Trophoblast cell (in vitro differentiated cells and primary cell): Measurements from ENCODE around the gene CCNT1.
"Not testable (repeated sequence)": the region's sequence is repeated elsewhere in the genome, so short reads cannot be mapped to it uniquely, and the experiment has no call there.

ENCODE experiments used
- DNase-seq, 2 donors: peaks; one replicate each; pipeline ENCODE4 v3.0.0-alpha.2; 2016
- H2AFZ ChIP-seq: 2 replicates; pipeline ENCODE4 v1.6.1; 2013; ENCODE audit warnings: low read length, moderate library complexity, mild to moderate bottlenecking; ENCODE audit not compliant: insufficient read depth, poor library complexity
- H2AK5ac ChIP-seq: 2 replicates; pipeline ENCODE4 v1.6.1; 2013; ENCODE audit warnings: mild to moderate bottlenecking, low read length
- H2BK120ac ChIP-seq: 2 replicates; pipeline ENCODE4 v1.6.1; 2013; ENCODE audit warnings: low read length, mild to moderate bottlenecking, moderate library complexity; ENCODE audit not compliant: insufficient read depth, poor library complexity
- H2BK12ac ChIP-seq: 2 replicates; pipeline ENCODE4 v1.6.1; 2013; ENCODE audit warnings: mild to moderate bottlenecking, low read length, moderate library complexity
- H2BK5ac ChIP-seq: 2 replicates; pipeline ENCODE4 v1.6.1; 2013; ENCODE audit warnings: low read length, low read depth, moderate library complexity, mild to moderate bottlenecking; ENCODE audit not compliant: poor library complexity
- H3K14ac ChIP-seq: 2 replicates; pipeline ENCODE4 v1.6.1; 2013; ENCODE audit warnings: mild to moderate bottlenecking, low read length
- H3K18ac ChIP-seq: 2 replicates; pipeline ENCODE4 v1.6.1; 2013; ENCODE audit warnings: mild to moderate bottlenecking, low read length
- H3K23ac ChIP-seq: 2 replicates; pipeline ENCODE4 v1.6.1; 2013; ENCODE audit warnings: low read length
- H3K27ac ChIP-seq: 2 replicates; pipeline ENCODE4 v1.5.1; 2013; ENCODE audit warnings: low read depth, mild to moderate bottlenecking, inconsistent platforms, low read length, moderate library complexity
- H3K27me3 ChIP-seq: 2 replicates; pipeline ENCODE4 v1.6.1; 2013; ENCODE audit warnings: inconsistent platforms, mild to moderate bottlenecking, low read length, moderate library complexity; ENCODE audit not compliant: insufficient read depth
- H3K36me3 ChIP-seq, 2 experiments: 1 replicate in 1 of 2; 2 replicates in 1 of 2; pipeline ENCODE4 v1.6.1; 2013; ENCODE audit warnings: low read length in 2 of 2, mild to moderate bottlenecking in 2 of 2, moderate library complexity in 1 of 2; ENCODE audit not compliant: insufficient read depth in 2 of 2, control insufficient read depth in 1 of 2
- H3K4ac ChIP-seq: 2 replicates; pipeline ENCODE4 v1.6.1; 2013; ENCODE audit warnings: low read depth, mild to moderate bottlenecking, low read length, moderate library complexity
- H3K4me1 ChIP-seq, 2 experiments: 1 replicate in 1 of 2; 2 replicates in 1 of 2; pipeline ENCODE4 v1.6.1; 2013; ENCODE audit warnings: low read length in 2 of 2, mild to moderate bottlenecking in 2 of 2, moderate library complexity in 1 of 2; ENCODE audit not compliant: insufficient read depth in 2 of 2, control insufficient read depth in 1 of 2
- H3K4me2 ChIP-seq: 2 replicates; pipeline ENCODE4 v1.6.1; 2013; ENCODE audit warnings: inconsistent platforms, mild to moderate bottlenecking, low read length, moderate library complexity
- H3K4me3 ChIP-seq: 2 replicates; pipeline ENCODE4 v1.5.1; 2013; ENCODE audit warnings: mild to moderate bottlenecking, low read depth, low read length, inconsistent platforms
- H3K79me1 ChIP-seq: one replicate; pipeline ENCODE4 v1.6.1; 2013; ENCODE audit warnings: low read length
- H3K79me2 ChIP-seq: 2 replicates; pipeline ENCODE4 v1.6.1; 2013; ENCODE audit warnings: low read length, mild to moderate bottlenecking; ENCODE audit not compliant: control insufficient read depth, insufficient read depth, poor library complexity
- H3K9ac ChIP-seq: 2 replicates; pipeline ENCODE4 v1.6.1; 2013; ENCODE audit warnings: mild to moderate bottlenecking, low read length
- H3K9me3 ChIP-seq: 2 replicates; pipeline ENCODE4 v1.6.1; 2013; ENCODE audit warnings: low read depth, mild to moderate bottlenecking, control low read depth, inconsistent platforms, low read length; ENCODE audit not compliant: insufficient read depth
- H4K12ac ChIP-seq: 2 replicates; pipeline ENCODE4 v1.6.1; 2013; ENCODE audit warnings: low read depth, mild to moderate bottlenecking, low read length, moderate library complexity
- H4K8ac ChIP-seq: 2 replicates; pipeline ENCODE4 v1.6.1; 2013; ENCODE audit warnings: low read depth, mild to moderate bottlenecking, low read length, moderate library complexity
- H4K91ac ChIP-seq: one replicate; pipeline ENCODE4 v1.6.1; 2013; ENCODE audit warnings: low read depth, mild to moderate bottlenecking, low read length, moderate library complexity
- WGBS: extraction: QIAGEN DNeasy Blood & Tissue Kit; methylation state at CpG from one replicate; pipeline ENCODE4 v1.1.7; 2013; ENCODE audit warnings: missing lambda C conversion rate; ENCODE audit not compliant: insufficient read length, insufficient coverage; ENCODE audit errors: extremely low coverage; 5-methylcytosine and 5-hydroxymethylcytosine counted together

The CCNT1 gene

DNA sequence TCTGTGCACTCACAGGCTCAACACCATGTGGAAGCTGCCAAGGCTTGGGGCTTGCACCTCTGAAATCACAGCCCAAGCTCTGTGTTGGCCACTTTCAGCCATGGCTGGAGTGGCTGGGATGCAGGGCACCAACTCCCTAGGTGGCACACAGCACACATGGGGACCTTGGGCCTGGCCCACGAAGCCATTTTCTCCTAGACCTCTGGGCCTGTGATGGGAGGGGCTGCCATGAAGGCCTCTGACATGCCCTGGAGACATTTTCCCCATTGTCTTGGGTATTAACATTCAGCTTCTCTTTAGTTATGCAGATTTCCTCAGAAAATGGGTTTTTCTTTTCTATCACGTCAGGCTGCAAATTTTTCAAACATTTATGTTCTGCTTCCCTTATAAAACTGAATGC is 3.7 kb upstream of the CCNT1 start:
- not testable (repeated sequence) for H3K4me2 ChIP-seq, H3K4me3 ChIP-seq, H3K27ac ChIP-seq, H2BK5ac ChIP-seq, H2BK120ac ChIP-seq, H4K8ac ChIP-seq, DNase-seq, H3K14ac ChIP-seq, H2AK5ac ChIP-seq, H2AFZ ChIP-seq, H2BK12ac ChIP-seq, H3K23ac ChIP-seq, H3K79me1 ChIP-seq, H4K91ac ChIP-seq, H3K36me3 ChIP-seq, H3K4me1 ChIP-seq, H3K18ac ChIP-seq, H3K4ac ChIP-seq, H4K12ac ChIP-seq, H3K9ac ChIP-seq, H3K27me3 ChIP-seq, H3K9me3 ChIP-seq
- no CpG with 5 or more reads among the region's 2 CpGs for WGBS
- H3K79me2 ChIP-seq = peaks cover 12% of the 10 kb centered on the region

GRCh38 chr12:48719002-48719401 is 2.5 kb upstream of the CCNT1 start:
- peaks cover 18% of the 10 kb centered on the region for H3K79me2 ChIP-seq
- H4K12ac ChIP-seq, H3K4me2 ChIP-seq, H3K9ac ChIP-seq, H3K27ac ChIP-seq, H4K91ac ChIP-seq, H3K18ac ChIP-seq, H2AK5ac ChIP-seq, H3K23ac ChIP-seq, H2BK5ac ChIP-seq, H3K79me1 ChIP-seq, H3K36me3 ChIP-seq, H2BK120ac ChIP-seq, H3K4me3 ChIP-seq, H3K27me3 ChIP-seq, H3K4me1 ChIP-seq, H2BK12ac ChIP-seq, H3K14ac ChIP-seq, DNase-seq, H3K4ac ChIP-seq, H3K9me3 ChIP-seq, H4K8ac ChIP-seq, H2AFZ ChIP-seq: not testable (repeated sequence)
- WGBS = no CpG with 5 or more reads among the region's 4 CpGs

GRCh38 chr12:48717252-48717695 is 767 bp upstream of the CCNT1 start:
- peaks cover 25% of the 10 kb centered on the region for H3K79me2 ChIP-seq
- no peak overlapping the region for H2BK12ac ChIP-seq
- H2AFZ ChIP-seq = peak overlapping the region; percentile 89
- H3K79me1 ChIP-seq = peaks cover 10% of the 10 kb centered on the region
- H3K18ac ChIP-seq = no peak overlapping the region
- peaks cover 3 to 5% of the 10 kb centered on the region in 2 experiments for H3K4me1 ChIP-seq
- peak overlapping the region; percentile 83 for H3K27ac ChIP-seq
- H3K14ac ChIP-seq = peak overlapping the region; percentile 65
- DNase-seq = peak in 1 of 2 donors; percentile 16
- no peak overlapping the region for H3K4ac ChIP-seq
- WGBS = no CpG with 5 or more reads among the region's 21 CpGs
- H4K91ac ChIP-seq = peak overlapping the region; percentile 65
- H2AK5ac ChIP-seq = no peak overlapping the region
- peaks cover 11% of the 10 kb centered on the region in 2 experiments for H3K36me3 ChIP-seq
- peak overlapping the region; percentile 75 for H3K4me2 ChIP-seq
- H4K12ac ChIP-seq = peak overlapping the region; percentile 77
- H2BK120ac ChIP-seq = peak overlapping the region; percentile 76
- H3K4me3 ChIP-seq = peak overlapping the region; percentile 74
- H3K9ac ChIP-seq = peak overlapping the region; percentile 73
- peak overlapping the region; percentile 64 for H2BK5ac ChIP-seq
- no peaks in the 10 kb centered on the region for H3K27me3 ChIP-seq
- no peaks in the 10 kb centered on the region for H3K9me3 ChIP-seq
- peak overlapping the region; percentile 89 for H4K8ac ChIP-seq
- no peak overlapping the region for H3K23ac ChIP-seq

DNA sequence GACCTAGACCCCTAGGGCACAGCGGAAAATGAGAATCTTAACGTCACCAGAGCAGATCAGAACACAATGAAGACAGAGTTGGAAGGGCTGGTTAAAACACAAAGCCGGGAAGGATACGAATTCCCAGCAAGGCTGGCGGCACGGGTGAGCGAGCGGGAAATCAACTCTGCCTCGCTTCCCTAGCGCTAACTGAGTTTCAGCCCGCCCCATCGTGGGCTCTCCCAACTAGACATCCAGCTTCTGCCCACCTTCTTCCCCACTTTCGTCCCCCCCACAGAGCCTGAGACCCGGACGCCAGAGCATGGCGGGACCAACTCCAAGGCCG is 377 bp downstream of the CCNT1 start:
- H4K8ac ChIP-seq = peak overlapping the region; percentile 48
- peak overlapping the region; percentile 48 for H4K12ac ChIP-seq
- no CpG with 5 or more reads among the region's 17 CpGs for WGBS
- H3K14ac ChIP-seq = peak overlapping the region; percentile 62
- no peaks in the 10 kb centered on the region for H3K9me3 ChIP-seq
- H3K36me3 ChIP-seq = peaks cover 15% of the 10 kb centered on the region in 2 experiments
- no peak overlapping the region for H2AFZ ChIP-seq
- no peaks in the 10 kb centered on the region for H3K27me3 ChIP-seq
- H2BK120ac ChIP-seq = peak overlapping the region; percentile 7
- peaks cover 10% of the 10 kb centered on the region for H3K79me1 ChIP-seq
- H4K91ac ChIP-seq = peak overlapping the region; percentile 54
- peaks cover 3 to 5% of the 10 kb centered on the region in 2 experiments for H3K4me1 ChIP-seq
- DNase-seq = peak in 1 of 2 donors; percentile 44
- peaks cover 26% of the 10 kb centered on the region for H3K79me2 ChIP-seq
- peak overlapping the region; percentile 98 for H3K9ac ChIP-seq
- H3K23ac ChIP-seq = no peak overlapping the region
- peak overlapping the region; percentile 90 for H3K4me3 ChIP-seq
- H2BK12ac ChIP-seq = no peak overlapping the region
- peak overlapping the region; percentile 17 for H3K18ac ChIP-seq
- H2AK5ac ChIP-seq = no peak overlapping the region
- H3K27ac ChIP-seq = peak overlapping the region; percentile 88
- peak overlapping the region; percentile 68 for H3K4ac ChIP-seq
- peak overlapping the region; percentile 77 for H3K4me2 ChIP-seq
- H2BK5ac ChIP-seq = peak overlapping the region; percentile 57
